22Rv1 (cell line): ENCODE measurements around the gene RPRD1A.
"Not testable (repeated sequence)": the region's sequence is repeated elsewhere in the genome, so short reads cannot be mapped to it uniquely, and the experiment has no call there.

Experiments
- ZFX ChIP-seq: fragments of 450-650 bp; IDR thresholded peaks from 2 replicates; pipeline ENCODE4 v1.6.1; 2017; ENCODE audit warnings: antibody characterized with exemption, borderline replicate concordance
- TF ChIP-seq, protein P1 (sequence below): fragments of 450-650 bp; IDR thresholded peaks from 2 replicates; pipeline ENCODE4 v1.5.1; 2017; ENCODE audit warnings: mild to moderate bottlenecking

DNA sequence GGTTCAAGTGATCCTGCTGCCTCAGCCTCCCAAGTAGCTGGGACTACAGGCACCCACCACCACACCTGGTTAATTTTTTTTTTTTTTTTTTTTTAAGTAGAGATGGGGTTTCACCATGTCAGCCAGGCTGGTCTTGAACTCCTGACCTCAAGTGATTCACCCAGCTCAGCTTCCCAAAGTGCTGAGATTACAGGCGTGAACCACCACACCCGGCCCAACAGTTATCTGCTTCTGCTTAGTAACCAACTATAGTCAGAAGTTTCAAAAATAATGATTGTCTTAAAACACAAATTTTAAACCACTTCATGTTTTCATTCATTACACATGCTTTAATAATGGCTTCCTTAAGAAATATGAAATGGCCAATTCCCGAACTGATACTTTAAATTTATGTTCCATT is 43.1 kb downstream of the RPRD1A start:
- TF ChIP-seq, protein P1, sequence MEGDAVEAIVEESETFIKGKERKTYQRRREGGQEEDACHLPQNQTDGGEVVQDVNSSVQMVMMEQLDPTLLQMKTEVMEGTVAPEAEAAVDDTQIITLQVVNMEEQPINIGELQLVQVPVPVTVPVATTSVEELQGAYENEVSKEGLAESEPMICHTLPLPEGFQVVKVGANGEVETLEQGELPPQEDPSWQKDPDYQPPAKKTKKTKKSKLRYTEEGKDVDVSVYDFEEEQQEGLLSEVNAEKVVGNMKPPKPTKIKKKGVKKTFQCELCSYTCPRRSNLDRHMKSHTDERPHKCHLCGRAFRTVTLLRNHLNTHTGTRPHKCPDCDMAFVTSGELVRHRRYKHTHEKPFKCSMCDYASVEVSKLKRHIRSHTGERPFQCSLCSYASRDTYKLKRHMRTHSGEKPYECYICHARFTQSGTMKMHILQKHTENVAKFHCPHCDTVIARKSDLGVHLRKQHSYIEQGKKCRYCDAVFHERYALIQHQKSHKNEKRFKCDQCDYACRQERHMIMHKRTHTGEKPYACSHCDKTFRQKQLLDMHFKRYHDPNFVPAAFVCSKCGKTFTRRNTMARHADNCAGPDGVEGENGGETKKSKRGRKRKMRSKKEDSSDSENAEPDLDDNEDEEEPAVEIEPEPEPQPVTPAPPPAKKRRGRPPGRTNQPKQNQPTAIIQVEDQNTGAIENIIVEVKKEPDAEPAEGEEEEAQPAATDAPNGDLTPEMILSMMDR = not testable (repeated sequence)
- TF ChIP-seq ZFX = not testable (repeated sequence)
